Measurements from ENCODE around the gene UROS.

Gene UROS

DNA sequence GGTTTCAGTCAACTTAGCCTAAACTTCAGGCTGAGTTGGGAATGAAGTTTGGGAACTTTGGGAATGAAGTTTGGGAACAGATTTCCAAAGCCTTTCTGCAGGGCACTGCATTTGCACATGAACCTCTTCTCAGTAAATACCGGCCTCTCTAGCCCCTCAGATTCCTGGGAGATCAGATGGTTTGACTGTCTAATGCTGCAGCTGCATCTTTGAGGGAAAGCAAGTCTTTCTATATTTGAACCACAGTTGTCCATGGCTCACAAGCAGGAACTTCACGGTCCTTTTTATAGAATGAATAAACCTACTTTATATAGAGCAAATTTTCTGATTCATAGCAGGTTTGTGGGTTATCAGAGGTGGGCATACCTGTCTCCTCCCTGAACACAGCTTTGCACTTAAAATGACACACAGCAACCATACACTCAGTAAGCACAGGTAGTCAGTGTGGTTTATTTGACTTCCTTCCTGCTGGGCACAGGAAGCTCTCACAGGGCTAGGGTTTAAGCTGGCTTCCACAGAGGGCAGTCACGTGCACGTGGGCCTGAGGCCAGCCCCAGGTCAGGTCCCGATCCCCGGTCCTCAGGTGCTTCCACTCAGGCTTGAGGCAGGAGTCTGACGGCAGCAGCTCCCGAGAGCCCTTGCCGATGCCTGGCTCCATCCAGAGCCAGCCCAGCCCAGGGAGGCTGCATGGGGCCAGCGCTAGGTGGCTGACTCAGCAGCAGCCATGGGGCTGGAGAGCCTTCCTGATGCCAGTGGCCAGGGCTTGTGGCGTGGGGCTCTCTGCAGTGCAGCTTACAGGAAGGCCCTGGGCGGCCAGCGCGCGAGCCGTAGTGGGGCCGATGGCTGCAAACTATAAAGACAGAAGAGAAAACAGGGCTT lies 34.7 kb downstream of the UROS start:
- no peak for DNase-seq (ENCODE audit: low read depth)

DNA sequence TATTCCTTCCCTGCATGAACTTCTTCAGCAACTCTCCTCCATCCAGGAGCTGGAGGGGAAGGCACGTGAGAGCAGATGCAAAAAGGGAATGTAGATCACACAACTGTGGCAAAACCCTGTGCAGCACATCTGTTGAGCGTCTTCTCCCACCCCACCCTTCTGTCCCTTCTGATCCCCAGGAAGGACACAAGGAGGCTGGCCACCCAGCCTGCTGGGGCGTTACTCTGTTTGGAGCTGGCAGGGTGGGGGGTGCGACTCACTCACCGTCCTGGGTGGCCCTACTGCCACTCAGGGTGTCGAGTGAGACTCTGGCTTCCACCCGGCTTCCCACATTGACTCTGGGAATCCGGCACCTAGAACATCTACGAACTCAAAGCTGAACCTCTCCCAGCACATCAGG lies 37.3 kb downstream of the UROS start:
- no peak for DNase-seq (ENCODE audit: low read depth)

DNA sequence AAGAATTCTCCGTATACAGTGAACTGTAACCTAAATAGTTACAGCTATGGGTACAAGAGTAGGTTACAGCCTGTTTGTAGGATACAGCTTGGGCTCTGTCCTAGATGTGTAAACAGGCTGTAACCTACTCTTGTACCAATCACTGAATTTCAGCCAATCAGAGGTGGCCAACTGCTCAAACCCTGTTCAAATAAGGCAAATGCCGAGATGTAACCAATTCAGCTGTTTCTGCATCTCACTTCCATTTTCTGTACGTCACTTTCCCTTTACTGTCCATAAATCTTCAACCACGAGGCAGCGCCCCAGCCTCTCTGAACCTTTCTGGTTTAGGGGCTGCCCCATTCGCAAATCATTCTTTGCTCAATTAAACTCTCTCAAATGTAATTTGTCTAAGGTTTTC lies 39.1 kb downstream of the UROS start:
- DNase-seq (ENCODE audit: low read depth): no peak

DNA sequence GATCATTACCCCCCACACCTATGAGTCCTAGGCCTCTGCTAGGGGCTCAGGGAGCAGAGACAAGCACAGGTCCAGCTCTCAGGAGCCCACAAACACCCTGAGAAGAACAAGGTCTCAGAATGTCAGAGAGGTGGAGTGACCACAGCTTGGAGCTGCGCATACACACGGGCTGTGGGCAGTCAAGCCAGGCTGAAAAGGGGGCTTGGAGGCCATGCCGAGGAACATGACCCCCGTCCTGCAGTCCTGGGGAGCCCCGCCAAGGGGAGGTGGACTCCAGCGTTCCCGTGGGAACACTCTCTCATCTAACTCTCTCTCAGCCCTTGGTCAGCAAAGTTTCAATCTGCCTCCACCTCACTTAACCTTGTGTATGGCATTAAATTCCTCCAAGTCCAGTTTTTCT lies 39.6 kb downstream of the UROS start:
- no peak for DNase-seq (ENCODE audit: low read depth)

DNA sequence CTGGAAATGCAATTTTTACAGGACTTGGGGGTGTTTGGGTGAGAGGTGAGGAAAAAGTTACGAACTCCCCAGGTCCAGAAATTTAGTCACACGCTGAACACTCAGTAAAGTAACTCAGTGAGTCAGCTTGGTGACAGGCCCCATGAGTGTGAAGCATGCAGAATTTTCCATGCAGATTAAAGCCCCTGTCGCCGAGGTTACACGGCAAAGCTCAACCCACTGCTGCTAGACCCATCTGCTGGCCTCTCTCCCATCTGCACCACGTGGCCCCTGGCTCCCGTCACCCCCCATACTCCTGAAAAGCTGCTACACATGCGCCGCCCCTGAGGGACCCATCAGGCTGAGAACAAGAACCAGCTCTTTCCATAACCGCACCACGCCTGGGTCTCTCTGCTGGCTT lies 40.4 kb downstream of the UROS start:
- DNase-seq (ENCODE audit: low read depth): no peak

DNA sequence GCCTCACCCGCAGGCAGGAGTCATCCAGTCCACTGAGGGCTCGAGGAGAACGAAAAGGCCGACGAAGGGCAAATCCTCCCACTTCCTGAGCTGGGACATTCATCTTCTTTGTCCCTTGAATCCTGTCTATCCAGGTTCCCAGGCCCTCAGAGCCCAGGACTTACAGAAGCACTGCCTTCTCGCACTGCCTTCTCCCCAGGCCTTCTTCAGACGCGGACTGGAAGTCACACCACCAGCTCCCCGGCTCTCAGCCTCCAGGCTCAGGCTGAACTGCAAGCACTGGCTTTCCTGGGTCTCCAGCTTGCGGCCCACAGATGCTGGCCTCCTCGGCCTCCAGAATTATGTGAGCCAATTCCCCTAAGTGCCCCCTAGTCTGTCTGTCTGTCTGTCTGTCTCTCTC lies 41.0 kb downstream of the UROS start:
- no peak for DNase-seq (ENCODE audit: low read depth)

DNA sequence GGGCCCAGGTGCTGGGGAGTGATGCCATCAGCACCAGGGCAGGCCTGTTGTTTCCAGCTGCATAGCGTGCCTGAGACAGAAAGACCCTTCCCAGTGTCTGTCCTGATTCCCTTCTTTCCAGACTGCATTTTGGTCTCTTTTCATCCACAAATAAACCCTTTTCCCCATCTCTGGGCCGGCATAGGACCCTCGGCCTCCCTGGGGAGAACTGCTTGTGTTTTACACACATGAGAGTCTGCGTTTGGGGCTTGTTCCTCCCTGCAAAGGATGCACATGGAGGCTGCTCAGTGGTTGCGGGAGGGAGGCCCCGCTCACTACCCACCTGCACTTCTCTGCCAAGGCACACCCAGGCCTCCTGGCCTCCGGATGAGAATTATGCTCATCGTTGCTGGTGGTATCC lies 41.7 kb downstream of the UROS start:
- DNase-seq (ENCODE audit: low read depth): no peak

DNA sequence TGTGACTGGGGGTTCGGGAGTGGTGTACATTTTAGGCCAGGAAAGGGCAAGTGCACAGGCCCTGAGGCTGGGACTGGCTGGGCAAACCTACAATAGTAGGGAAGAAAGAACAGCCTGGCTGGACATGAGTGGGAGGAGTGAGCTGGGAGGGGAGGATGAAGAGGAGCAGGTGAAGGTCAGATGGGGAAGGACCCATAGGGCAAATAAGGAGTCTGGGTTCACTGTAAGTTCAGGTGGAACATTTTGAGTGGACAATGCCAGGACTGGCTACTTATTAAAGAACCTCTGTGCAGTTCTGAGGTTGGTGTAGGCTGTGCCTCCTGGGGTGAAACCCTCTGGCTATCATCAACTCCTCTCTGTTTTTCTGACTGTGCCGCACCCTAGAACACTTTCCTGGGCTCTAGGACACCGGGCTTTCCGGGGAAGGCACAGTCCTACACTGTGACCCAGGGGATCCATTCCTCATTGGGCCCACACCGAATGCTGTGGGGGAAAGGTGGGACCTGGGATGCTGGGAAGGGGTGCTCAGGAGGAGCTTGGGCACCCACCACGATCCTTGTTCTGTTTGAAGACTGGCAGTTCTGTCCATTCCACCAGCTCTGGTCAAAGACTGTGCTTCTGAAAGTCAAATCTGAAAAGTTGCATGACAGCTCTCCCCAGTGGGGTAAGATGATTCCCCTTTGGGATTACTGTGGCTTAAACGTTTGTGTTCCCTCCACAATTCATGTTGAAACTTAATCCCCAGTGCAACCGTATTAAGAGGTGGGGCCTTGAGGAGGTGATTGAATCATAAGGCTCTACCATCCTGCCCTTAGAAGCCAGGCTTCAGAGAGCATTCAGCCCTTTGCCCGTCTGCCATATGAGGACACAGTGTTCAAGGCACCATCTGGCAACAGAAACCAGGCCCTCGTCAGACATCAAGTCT lies 43.4 kb downstream of the UROS start:
- DNase-seq (ENCODE audit: low read depth): no peak

DNA sequence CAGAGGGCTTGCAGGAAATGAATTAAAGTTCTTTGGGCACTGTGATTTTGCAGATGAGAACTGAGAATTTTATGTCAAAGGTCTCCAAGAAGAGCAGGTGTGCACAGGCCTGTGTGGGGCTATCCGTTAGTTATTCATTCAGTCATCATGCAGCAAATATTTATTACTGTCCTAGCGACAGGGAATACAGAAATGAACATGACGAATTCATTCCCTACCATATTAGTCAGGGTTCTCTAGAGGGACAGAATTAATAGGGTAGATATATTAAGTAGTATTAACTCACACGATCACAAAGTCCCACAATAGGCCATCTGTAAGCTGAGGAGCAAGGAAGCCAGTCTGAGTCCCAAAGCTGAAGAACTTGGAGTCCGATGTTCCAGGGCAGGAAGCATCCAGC lies 44.5 kb downstream of the UROS start:
- DNase-seq (ENCODE audit: low read depth): no peak

DNA sequence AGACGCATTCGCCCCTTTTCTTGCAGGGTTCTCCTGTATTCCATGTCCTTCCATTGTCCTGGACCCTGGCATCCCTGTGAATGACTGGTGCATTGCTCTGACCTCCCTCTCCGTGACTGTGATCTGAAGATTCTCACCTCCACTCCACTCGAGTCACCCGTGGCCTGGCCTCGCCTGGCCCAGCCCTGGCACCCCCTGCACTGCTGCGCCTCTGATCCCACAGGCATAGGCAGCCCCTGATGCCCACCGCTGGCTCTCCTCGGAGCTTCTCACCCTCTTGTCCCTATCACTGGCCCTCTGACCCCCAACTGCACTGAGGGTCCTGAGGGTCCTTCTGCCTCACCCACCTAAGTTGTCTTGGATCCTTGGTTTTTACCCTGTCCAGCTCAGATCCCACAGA lies 45.3 kb downstream of the UROS start:
- no peak for DNase-seq (ENCODE audit: low read depth)

DNA sequence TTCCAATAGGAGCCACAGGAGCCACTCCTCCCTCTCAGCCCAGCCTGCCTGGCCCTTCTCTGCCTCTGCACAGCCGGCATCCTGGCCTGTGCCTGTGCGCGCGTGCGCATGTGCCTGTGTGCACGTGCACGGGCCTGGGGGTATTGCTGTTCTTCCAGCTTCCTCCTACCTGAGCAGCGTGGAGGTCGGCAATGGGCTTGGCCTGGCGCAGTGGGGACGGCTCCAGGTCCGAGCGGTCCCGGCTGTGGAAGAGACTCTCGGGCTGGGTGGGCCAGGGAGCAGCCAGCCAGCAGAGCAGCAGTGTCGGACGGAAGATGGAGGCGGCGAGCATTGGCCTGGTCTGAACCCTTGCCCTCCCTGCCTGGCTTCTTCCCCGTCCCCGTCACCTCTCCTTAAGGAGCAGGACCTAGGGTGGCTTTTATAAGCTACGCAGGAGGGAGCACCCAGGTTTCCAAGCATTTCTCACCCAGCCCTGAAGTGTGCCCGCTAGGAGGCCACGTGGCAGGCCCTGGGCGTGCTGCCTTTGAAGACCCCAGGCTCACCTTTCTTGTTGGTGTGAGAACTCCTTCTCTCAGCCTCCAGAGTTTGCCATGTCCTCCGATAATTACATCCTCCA lies 47.5 kb downstream of the UROS start, which contains the start of gene MMP21:
MMP21 (minus strand) TSS at position 331 of the 616 bp plus-strand sequence; CDS start at position 331, 0 bp downstream.
- no peak for DNase-seq (ENCODE audit: low read depth)

DNA sequence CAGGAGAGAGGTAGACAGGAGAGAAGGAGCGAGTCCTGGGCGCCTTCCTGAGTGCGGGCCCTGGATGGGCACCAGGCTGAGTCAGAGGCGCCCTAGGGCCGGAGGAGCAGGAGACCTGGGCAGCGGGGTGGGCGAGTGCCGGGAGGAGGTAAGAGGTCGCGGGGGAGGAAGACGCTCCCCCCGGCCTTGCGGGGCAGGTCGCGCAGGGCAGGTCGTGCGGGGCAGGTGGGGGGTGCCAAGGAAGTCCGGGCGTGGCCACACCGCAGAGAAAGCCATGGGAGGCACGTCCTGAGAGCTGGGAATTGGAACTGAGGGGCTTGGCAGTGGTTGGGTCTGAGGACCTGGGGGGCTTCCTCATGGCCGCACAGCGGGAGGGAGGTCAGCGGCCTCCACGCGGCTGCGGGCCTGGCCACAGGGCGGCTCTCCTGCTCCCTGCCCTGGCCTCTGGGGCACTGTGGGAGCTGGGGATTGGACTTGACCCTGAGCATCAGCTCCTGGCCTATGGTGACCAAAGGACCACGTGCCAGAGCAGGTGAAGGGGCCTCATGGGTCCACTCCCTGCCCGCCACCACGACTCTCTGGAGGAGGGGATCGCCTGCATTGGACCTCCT lies 48.4 kb downstream of the UROS start:
- DNase-seq (ENCODE audit: low read depth): no peak

DNA sequence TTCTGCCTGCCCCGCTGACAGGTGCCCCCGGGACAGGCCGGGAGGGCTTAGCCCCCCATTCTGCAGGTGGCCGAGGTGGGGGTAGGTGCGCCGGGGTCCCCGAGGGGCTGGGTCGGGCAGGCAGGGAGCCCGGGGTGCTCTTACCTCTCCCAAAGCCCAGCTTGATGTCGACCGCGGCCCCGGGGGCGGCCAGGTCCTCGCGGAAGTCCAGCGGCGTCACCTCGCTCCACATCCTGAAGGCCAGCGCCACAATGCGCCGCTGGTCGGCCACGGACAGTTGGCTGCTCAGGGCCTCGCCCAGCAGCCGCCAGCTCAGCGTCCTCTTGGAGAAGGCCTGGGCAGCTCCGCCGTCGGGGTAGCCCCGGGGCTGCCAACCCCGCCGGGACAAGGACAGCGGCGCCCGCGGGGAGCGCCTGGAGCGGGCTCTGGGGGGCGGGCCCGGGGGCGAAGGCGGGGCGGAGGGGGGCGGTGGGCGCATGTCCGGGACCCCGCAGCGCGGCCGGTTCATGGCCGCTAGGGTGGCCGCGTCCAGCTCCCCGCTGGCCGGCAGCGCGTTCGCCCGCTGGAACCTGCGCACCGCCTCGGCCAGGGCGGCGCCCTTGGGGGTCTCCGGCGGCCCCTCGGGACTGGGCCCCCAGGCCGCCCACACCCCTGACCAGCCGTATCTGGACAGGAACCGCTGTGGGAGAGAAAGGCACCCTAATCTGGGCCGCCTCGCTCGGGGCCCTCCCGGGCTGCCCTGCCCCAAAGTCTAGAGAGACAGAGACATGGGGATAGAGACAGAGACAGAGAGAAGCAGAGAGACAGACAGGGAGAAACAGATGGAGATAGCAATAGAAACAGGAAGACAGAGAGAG lies 49.1 kb downstream of the UROS start:
- no peak for DNase-seq (ENCODE audit: low read depth)

DNA sequence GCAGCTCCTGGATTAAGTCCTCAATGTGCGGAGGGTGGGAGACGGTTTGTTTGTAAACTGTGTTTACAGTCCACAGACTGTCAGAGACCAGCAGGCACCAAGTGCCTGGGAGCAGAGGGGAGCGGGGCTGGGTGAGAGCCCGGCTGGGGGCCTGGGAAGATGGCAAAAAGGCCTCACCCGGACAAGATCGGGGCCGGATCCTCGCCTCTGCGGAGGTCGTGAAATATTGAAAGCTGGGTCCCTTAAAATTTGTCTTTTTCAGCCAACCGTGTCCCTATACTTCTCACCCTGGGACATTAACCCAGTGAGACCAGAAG lies 50.2 kb downstream of the UROS start:
- no peak for DNase-seq (ENCODE audit: low read depth)

DNA sequence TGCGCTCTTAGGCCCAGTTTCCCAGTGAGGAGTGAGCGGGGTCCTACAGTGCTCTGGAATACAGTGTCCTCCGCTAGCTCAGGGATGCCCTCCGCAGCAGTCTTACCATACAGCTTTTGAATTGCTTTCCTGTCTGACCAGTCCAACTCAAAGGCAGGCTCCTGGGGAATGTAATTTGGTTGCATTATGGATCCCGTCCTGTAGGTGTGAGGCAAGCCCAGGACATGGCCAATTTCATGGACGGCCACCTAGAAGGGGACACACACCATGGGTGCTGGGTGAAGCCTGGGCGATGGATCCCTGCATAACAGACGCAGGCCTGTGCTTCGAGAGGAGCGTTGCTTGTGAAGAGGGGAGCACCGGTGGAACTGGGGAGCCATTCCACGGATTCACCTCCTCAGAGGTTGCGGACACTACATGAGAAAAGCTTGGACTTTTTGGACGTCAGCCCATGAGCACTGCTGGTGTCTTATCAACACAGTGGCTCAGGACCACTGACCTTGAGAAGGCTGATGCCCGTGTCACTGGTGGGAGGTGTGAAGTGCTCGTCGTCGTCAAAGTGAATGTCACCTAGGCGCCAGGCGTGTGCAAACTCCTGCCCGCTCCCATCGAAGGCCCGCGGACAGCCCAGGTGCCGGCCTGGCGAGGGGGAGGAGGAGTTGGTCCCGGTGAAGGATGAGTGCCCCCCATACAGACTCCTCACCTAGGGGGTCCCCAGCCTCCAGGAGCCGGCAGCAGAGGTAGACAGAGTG lies 50.8 kb downstream of the UROS start:
- no peak for DNase-seq (ENCODE audit: low read depth)

DNA sequence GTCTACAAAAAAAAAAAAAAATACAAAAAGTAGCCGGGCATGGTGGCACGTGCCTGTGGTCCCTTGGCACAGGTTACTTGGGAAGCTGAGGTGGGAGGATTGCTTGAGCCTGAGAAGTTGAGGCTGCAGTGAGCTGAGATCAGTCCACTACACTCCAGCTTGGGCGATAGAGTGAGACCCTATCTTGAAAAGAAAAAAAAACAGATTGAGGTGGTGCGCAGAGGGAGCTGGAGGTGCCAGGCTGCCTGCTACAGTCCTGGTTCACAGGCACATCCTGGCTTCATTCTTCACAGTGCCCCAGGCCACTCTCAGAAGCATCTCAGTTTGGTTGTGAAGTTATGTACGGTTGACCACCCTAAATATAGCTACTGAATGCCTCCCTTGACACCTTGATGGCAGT lies 52.2 kb downstream of the UROS start:
- no peak for DNase-seq (ENCODE audit: low read depth)

DNA sequence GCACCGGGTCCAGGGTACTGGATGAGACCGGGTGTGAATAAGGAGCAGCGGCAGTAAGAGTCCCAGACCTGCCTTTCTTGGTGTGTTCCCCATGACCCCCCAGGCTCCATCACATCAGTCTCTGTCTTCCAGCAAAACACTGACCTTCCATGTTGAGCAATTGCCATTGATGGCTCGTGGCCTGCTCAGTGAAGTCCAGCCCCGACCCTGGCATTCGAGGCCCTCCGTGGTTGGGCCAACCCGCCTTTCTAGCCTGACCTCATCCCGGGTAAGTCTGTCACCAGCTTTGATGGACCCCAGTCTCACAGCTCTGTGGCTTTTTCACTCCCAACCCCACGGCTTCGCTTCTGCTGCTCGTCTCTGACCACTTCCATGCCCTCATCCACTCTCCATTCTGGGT lies 53.9 kb downstream of the UROS start:
- no peak for DNase-seq (ENCODE audit: low read depth)

DNA sequence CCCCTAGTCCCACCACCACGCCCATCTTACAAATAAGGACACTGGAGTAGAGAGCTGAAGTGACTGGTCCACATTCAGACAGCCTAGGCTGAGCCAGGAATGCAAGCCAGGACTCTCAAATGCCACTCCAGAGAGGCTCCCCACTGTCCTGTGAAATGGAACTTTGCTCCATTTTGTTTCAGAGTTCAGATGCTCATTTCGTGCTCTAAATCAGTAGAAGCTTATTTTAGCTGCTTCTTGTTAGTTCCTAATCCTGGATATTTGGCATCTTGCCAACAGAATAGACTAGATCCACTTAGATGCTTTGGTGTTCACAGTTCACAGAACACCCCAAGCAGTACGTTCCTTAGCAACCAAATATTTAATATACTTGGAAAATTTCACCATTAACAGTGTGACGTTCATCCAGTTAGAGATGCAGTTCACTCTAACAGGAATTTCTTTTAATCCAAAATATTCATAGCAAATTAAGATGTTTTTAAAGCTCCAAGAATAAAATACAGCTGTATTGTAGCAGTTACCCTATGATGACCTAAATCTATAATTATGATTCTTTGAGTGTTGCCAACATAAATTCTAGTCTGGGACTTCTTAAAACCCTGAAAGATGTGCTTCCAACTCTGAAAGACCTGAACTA lies 54.7 kb downstream of the UROS start:
- DNase-seq (ENCODE audit: low read depth): no peak

DNA sequence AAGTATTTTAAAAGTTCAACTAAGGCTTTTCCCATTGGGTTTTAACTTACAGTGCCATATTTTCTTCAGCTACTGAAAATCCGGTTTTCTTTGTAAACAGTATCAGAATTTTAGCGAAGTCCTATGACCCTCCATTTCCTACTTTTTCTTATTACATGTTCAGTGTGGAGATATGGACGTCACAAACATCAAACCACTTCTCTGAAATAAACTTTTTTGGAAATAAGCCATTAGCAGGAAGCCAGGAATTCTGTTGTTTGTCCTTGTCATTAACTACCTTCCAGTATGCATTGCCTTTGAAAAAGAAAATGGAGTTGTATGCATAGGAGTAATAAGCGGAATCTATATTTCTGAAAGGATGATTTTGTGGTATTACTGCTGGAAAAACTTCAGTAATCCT lies 56.5 kb downstream of the UROS start:
- DNase-seq (ENCODE audit: low read depth): no peak

DNA sequence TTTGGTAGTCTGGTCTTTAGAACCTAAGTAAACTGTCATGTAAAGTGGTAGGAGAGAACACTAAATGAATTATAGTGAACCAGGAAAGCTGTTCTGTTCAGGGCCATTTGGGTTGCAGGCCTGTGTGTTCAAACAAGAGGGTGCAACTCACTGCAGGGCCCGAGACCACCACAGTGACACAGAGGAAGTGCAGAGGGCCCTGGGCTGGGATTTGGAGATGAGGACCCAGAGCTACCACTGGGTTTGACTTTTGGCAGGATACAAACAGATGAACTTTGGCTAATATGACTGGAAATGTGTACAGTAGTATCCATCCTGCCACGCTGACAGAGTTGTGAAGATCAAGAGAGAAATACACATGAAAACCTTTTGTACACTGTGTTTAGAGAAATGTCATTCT lies 57.2 kb downstream of the UROS start:
- no peak for DNase-seq (ENCODE audit: low read depth)
